OCI-LY7 (cell line): ENCODE data around the gene ZNF488. TPM values are rescaled to one million over a fixed set of nuclear protein-coding genes. Genes with fewer than 3 reads are reported as not detected.

Source experiments
- BruUV-seq: library from RNA; stranded (reverse); fragments of 400-500 nt; replicated peaks from 2 replicates; lab custom pipeline; 2021; lab: Mats Ljungman, UMichigan
- CTCF ChIA-PET: fragments of 300-600 bp; sonication (Branson Sonifier 250); formaldehyde crosslinking; loops from one replicate; lab custom pipeline; 2022; ENCODE audit warnings: antibody characterized with exemption; ENCODE audit not compliant: unreplicated experiment; lab: Charles Lee
- POLR2A ChIA-PET: fragments of 300-600 bp; sonication (Branson Sonifier 250); formaldehyde crosslinking; loops from one replicate; lab custom pipeline; 2022; ENCODE audit warnings: antibody characterized with exemption; lab: Charles Lee
- DNase-seq: peaks from one replicate; pipeline ENCODE4 v3.0.0-alpha.2; 2015; ENCODE audit warnings: low spot score
- H2AFZ ChIP-seq: fragments of 200-600 bp; sonication (generic), shearing (Covaris generic); 2 replicates; pipeline ENCODE4 v1.6.1; 2014; ENCODE audit warnings: mild to moderate bottlenecking, antibody characterized with exemption, low read length, moderate library complexity
- H3K27ac ChIP-seq: fragments of 200-600 bp; sonication (generic); 2 replicates; pipeline ENCODE4 v1.5.1; 2014; ENCODE audit warnings: mixed run types, low read depth, mild to moderate bottlenecking, moderate library complexity, low read length, inconsistent platforms; ENCODE audit not compliant: poor library complexity, severe bottlenecking
- H3K36me3 ChIP-seq: fragments of 200-600 bp; sonication (generic); 2 replicates; pipeline ENCODE4 v1.6.1; 2014; ENCODE audit warnings: mild to moderate bottlenecking, antibody characterized with exemption, low read length, moderate library complexity, mixed read lengths; ENCODE audit not compliant: insufficient read depth
- H3K4me1 ChIP-seq: fragments of 200-600 bp; sonication (generic); 2 replicates; pipeline ENCODE4 v1.5.1; 2014; ENCODE audit warnings: mild to moderate bottlenecking, low read length; ENCODE audit not compliant: insufficient read depth, poor library complexity, severe bottlenecking
- H3K4me2 ChIP-seq: fragments of 200-600 bp; sonication (generic); 2 replicates; pipeline ENCODE4 v1.6.1; 2014; ENCODE audit warnings: mild to moderate bottlenecking, low read length
- H3K4me3 ChIP-seq: fragments of 200-600 bp; sonication (generic); 2 replicates; pipeline ENCODE4 v1.5.1; 2014; ENCODE audit warnings: mild to moderate bottlenecking, low read depth, low read length; ENCODE audit not compliant: poor library complexity, severe bottlenecking
- H3K79me2 ChIP-seq: fragments of 200-600 bp; sonication (generic); 2 replicates; pipeline ENCODE4 v1.6.1; 2016; ENCODE audit warnings: low read depth, mild to moderate bottlenecking, low read length, moderate library complexity, mixed read lengths; ENCODE audit not compliant: insufficient read depth
- H3K9me2 ChIP-seq: fragments of 200-600 bp; sonication (generic); 2 replicates; pipeline ENCODE4 v1.6.1; 2016; ENCODE audit warnings: mild to moderate bottlenecking, low read length, mixed read lengths; ENCODE audit not compliant: insufficient read depth
- H3K9me3 ChIP-seq: fragments of 200-600 bp; sonication (generic); 2 replicates; pipeline ENCODE4 v1.6.1; 2014; ENCODE audit warnings: mild to moderate bottlenecking, mixed run types, low read length, mixed read lengths
- H4K20me1 ChIP-seq: fragments of 200-600 bp; sonication (generic); 2 replicates; pipeline ENCODE4 v1.6.1; 2014; ENCODE audit warnings: mild to moderate bottlenecking, antibody characterized with exemption, low read length, moderate library complexity, mixed read lengths; ENCODE audit not compliant: insufficient read depth
- EZH2phosphoT487 ChIP-seq: fragments of 200-600 bp; sonication (generic); IDR thresholded peaks from 2 replicates; pipeline ENCODE4 v1.6.1; 2018; ENCODE audit warnings: low read depth, borderline replicate concordance, mild to moderate bottlenecking, mixed run types, antibody characterized with exemption, low read length, moderate library complexity, mixed read lengths
- intact Hi-C: fragments of 100-400 bp; cut with micrococcal nuclease; formaldehyde crosslinking; loops from one replicate; pipeline ENCODE4 v1.10.0; 2022; ENCODE audit not compliant: unreplicated experiment
- total RNA-seq, 2 experiments: library from RNA; depleted of rRNA in 1 of 2; stranded (reverse); fragments of >200 nt in 1 of 2; shearing (Covaris generic) in 1 of 2; gene quantifications; 2 replicates each; pipeline ENCODE4 v1.2.3, GENCODE V29; 2014 to 2022
- TF ChIP-seq, protein P1 (sequence below): fragments of 200-600 bp; sonication (generic); conservative IDR thresholded peaks from 2 replicates; pipeline ENCODE4 v1.5.1; 2014; ENCODE audit warnings: mild to moderate bottlenecking, antibody characterized with exemption, low read length, moderate library complexity, mixed read lengths

ZNF488 gene
- total RNA-seq, 2 experiments from 2014 or later, result 0.06 to 0.34 TPM

DNA sequence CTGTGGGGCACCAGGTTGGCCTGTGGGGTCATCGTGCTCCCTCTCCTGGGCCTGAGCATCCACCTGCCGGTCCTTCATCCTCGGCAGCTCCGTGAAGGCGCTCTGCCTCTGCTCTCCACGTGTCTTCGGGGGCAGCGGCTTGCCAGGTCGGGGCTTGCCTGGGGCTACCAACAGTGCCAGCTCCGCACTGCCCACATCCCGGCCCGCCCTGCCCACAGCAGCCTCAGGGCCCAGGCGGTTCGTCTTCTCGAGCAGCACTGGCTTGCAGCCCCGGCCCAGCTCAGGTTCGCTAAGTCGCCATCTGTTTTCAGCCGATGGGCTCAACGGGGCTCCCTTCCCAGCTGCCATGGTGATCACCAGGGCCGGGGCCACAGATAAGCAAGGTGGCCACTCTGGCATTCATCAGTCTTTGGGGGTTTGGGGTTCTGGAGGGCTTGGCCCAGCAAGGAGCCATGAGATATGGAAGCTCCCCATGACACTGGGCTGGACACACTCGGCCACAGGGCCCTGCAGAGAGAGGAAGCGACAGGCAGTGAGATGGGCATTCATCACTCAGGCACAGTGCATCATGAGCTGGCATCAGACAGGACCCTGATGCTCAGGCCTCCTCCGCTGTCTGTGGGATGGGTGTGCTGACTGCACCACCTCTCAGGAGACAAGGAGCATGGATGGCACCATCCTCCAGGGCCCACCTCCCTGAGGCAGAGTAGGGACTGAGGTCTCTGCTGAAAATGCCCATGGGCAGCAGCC, 15.5 kb downstream of the ZNF488 start:
- H3K79me2 ChIP-seq, result no peaks in the 10 kb centered on the region
- H3K4me3 ChIP-seq, result no peak overlapping the region
- no peaks in the 10 kb centered on the region for H3K9me3 ChIP-seq
- no peak for DNase-seq
- no peaks in the 10 kb centered on the region for H3K36me3 ChIP-seq
- H2AFZ ChIP-seq, result no peak overlapping the region
- TF ChIP-seq, protein P1, sequence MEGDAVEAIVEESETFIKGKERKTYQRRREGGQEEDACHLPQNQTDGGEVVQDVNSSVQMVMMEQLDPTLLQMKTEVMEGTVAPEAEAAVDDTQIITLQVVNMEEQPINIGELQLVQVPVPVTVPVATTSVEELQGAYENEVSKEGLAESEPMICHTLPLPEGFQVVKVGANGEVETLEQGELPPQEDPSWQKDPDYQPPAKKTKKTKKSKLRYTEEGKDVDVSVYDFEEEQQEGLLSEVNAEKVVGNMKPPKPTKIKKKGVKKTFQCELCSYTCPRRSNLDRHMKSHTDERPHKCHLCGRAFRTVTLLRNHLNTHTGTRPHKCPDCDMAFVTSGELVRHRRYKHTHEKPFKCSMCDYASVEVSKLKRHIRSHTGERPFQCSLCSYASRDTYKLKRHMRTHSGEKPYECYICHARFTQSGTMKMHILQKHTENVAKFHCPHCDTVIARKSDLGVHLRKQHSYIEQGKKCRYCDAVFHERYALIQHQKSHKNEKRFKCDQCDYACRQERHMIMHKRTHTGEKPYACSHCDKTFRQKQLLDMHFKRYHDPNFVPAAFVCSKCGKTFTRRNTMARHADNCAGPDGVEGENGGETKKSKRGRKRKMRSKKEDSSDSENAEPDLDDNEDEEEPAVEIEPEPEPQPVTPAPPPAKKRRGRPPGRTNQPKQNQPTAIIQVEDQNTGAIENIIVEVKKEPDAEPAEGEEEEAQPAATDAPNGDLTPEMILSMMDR, result no peak
- TF ChIP-seq EZH2phosphoT487, result no peak
- CTCF ChIA-PET, result no interaction called here
- no peaks in the 10 kb centered on the region for H4K20me1 ChIP-seq
- no TSS peak for BruUV-seq
- H3K4me1 ChIP-seq, result no peaks in the 10 kb centered on the region
- H3K4me2 ChIP-seq, result no peak overlapping the region
- H3K9me2 ChIP-seq, result no peaks in the 10 kb centered on the region
- H3K27ac ChIP-seq, result no peak overlapping the region
- intact Hi-C loops, result no loop called here
- POLR2A ChIA-PET, result no interaction called here

DNA sequence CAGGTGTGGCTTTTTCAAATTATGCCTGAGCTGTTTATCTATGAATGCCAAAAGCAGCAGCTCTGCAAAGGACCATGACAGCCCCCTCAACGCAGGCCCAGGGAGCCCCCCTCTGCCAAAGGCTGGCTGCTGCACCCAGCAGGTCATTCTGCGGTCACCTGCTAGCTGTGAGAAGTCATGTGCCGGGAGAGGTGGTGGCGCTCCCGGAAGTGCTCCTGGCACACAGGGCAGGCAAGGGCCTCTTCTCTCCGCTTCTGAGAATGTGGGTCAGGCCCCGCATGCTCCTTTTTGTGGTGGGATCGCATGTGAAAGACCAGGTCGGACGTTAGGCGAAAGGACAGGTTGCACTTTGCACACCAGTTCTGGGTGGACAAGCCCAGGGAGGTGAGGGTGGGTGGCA, 16.4 kb downstream of the ZNF488 start:
- H3K9me2 ChIP-seq, result no peaks in the 10 kb centered on the region
- H3K79me2 ChIP-seq, result no peaks in the 10 kb centered on the region
- H3K9me3 ChIP-seq, result no peaks in the 10 kb centered on the region
- BruUV-seq, result no TSS peak
- ChIA-PET POLR2A (no interaction called here), CTCF (no interaction called here)
- H3K4me2 ChIP-seq, result no peak overlapping the region
- TF ChIP-seq, protein P1, result no peak
- TF ChIP-seq EZH2phosphoT487, result no peak
- no peak overlapping the region for H2AFZ ChIP-seq
- H4K20me1 ChIP-seq, result no peaks in the 10 kb centered on the region
- no peaks in the 10 kb centered on the region for H3K4me1 ChIP-seq
- intact Hi-C loops, result no loop called here
- no peak overlapping the region for H3K27ac ChIP-seq
- no peak for DNase-seq
- no peak overlapping the region for H3K4me3 ChIP-seq
- no peaks in the 10 kb centered on the region for H3K36me3 ChIP-seq

DNA sequence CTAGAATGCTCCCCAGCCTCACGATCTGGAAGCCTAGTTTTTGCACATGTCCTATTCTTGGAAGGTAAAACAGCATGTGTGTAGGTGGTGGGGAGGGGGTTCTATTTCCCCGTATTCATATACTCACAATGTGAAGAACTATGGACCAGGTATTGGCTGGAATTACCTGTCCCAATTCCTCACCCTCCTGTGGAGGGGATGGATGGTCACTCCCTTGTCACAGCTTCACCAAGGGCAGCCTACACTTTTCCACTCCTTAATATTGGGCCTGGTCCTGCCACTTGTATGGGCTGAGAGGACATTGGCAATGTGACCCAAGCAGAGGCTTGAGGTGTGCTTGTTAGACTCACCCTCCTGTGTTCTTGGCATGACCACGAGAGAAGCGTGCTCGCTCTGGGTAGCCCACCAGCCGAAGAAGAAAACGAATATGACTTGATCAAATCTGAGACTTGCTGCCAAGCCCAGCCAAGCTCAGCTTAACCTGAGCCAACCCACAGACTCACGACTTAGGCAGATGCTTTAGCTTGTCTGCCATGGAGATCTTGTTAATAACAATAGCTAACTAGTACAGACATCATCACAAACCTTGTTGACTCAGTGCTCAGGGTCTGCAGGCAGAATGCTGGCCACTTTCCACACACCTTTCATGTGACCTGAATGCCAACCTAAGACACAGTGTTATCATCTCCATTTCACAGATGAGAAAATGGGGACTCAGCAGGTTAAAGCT, 17.2 kb downstream of the ZNF488 start:
- Histone ChIP-seq H3K27ac (no peak overlapping the region), H3K4me1 (no peaks in the 10 kb centered on the region), H3K36me3 (no peaks in the 10 kb centered on the region), H3K4me3 (no peak overlapping the region), H3K9me2 (no peaks in the 10 kb centered on the region), H3K79me2 (no peaks in the 10 kb centered on the region), H2AFZ (no peak overlapping the region), H4K20me1 (no peaks in the 10 kb centered on the region), H3K9me3 (no peaks in the 10 kb centered on the region), H3K4me2 (no peak overlapping the region)
- POLR2A ChIA-PET, result no interaction called here
- intact Hi-C loops, result no loop called here
- no peak for DNase-seq
- BruUV-seq, result no TSS peak
- CTCF ChIA-PET, result no interaction called here
- TF ChIP-seq, protein P1, result no peak
- TF ChIP-seq EZH2phosphoT487, result no peak
